Tibial nerve (tissue), 4 donors: Measurements from ENCODE around the gene CRHR1. TPM values are rescaled to one million over a fixed set of nuclear protein-coding genes. Genes with fewer than 3 reads are reported as not detected.

Experiments used
- DNase-seq, 2 donors: peaks; one replicate each; pipeline ENCODE4 v3.0.0-alpha.2; 2019; ENCODE audit warnings: low spot score in 2 of 2
- H3K27ac ChIP-seq, 4 donors: fragments of 200-600 bp; sonication (generic) in 3 of 4; one replicate each; pipeline ENCODE4 v1.5.1; 2017 to 2019; ENCODE audit warnings: mild to moderate bottlenecking in 1 of 4
- H3K27me3 ChIP-seq, 2 donors: fragments of 200-600 bp; sonication (generic) in 1 of 2; one replicate each; pipeline versions ENCODE4 v1.5.1 to v1.6.0; 2017 to 2019
- H3K36me3 ChIP-seq, 3 donors: fragments of 200-600 bp; sonication (generic); one replicate each; pipeline ENCODE4 v1.5.1; 2018 to 2019
- H3K4me1 ChIP-seq, 4 donors: fragments of 200-600 bp; sonication (generic) in 3 of 4; one replicate each; pipeline ENCODE4 v1.5.1; 2017 to 2019
- H3K4me3 ChIP-seq, 4 donors: fragments of 200-600 bp; sonication (generic) in 3 of 4; one replicate each; pipeline ENCODE4 v1.5.1; 2017 to 2019; ENCODE audit warnings: mild to moderate bottlenecking in 1 of 4, moderate library complexity in 1 of 4
- H3K9me3 ChIP-seq, 4 donors: fragments of 200-600 bp; sonication (generic) in 3 of 4; one replicate each; pipeline ENCODE4 v1.5.1; 2017 to 2019
- EP300 ChIP-seq, 2 donors: sonication (generic); formaldehyde crosslinking; IDR thresholded peaks; one replicate each; pipeline ENCODE4 v1.6.1; 2017; ENCODE audit warnings: antibody characterized with exemption in 2 of 2, mild to moderate bottlenecking in 1 of 2
- POLR2A ChIP-seq, 2 donors: fragments of 450-650 bp; IDR thresholded peaks; one replicate each; pipeline ENCODE4 v1.6.1; 2017; ENCODE audit warnings: antibody characterized with exemption in 2 of 2, mild to moderate bottlenecking in 2 of 2, moderate library complexity in 2 of 2
- WGBS, 2 donors: methylation state at CpG; one replicate each; pipeline ENCODE4 v1.1.5; 2018; 5-methylcytosine and 5-hydroxymethylcytosine counted together
- total RNA-seq, 4 donors: library from RNA; depleted of rRNA; stranded (reverse); fragments of >200 nt; gene quantifications; one replicate each; pipeline ENCODE4 v1.1.0, GENCODE V29; 2016
- TF ChIP-seq, protein P1 (sequence below), 5 experiments: fragments of 200-600 bp in 3 of 5; fragments of 450-650 bp in 2 of 5; sonication (generic) in 3 of 5; IDR thresholded peaks; one replicate each; pipeline ENCODE4 v1.5.1; 2016 to 2019; ENCODE audit warnings: antibody characterized with exemption in 5 of 5, mild to moderate bottlenecking in 3 of 5, moderate library complexity in 2 of 5

The CRHR1 gene
- total RNA-seq, 4 donors from 2014 or later = not detected

GRCh38 chr17:45775148-45775547, 9.0 kb upstream of the CRHR1 start:
- no peak for DNase-seq
- no peaks in the 10 kb centered on the region for H3K4me1 ChIP-seq
- 58 to 68% methylated on average over 5 of the region's 5 CpGs for whole genome bisulfite sequencing, 2 donors
- TF ChIP-seq EP300 (IDR thresholded peaks at IDR 0.05) (no peak), POLR2A (IDR thresholded peaks at IDR 0.05) (no peak)
- TF ChIP-seq, protein P1, sequence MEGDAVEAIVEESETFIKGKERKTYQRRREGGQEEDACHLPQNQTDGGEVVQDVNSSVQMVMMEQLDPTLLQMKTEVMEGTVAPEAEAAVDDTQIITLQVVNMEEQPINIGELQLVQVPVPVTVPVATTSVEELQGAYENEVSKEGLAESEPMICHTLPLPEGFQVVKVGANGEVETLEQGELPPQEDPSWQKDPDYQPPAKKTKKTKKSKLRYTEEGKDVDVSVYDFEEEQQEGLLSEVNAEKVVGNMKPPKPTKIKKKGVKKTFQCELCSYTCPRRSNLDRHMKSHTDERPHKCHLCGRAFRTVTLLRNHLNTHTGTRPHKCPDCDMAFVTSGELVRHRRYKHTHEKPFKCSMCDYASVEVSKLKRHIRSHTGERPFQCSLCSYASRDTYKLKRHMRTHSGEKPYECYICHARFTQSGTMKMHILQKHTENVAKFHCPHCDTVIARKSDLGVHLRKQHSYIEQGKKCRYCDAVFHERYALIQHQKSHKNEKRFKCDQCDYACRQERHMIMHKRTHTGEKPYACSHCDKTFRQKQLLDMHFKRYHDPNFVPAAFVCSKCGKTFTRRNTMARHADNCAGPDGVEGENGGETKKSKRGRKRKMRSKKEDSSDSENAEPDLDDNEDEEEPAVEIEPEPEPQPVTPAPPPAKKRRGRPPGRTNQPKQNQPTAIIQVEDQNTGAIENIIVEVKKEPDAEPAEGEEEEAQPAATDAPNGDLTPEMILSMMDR (IDR thresholded peaks at IDR 0.05) = no peak
- H3K4me3 ChIP-seq = no peak overlapping the region
- H3K27ac ChIP-seq = no peak overlapping the region
- H3K36me3 ChIP-seq = no peaks in the 10 kb centered on the region
- peaks cover 0 to 62% of the 10 kb centered on the region in 2 donors for H3K27me3 ChIP-seq
- peaks cover 0 to 9% (median 0%) of the 10 kb centered on the region in 4 donors for H3K9me3 ChIP-seq

GRCh38 chr17:45775576-45776011, 8.5 kb upstream of the CRHR1 start:
- H3K27ac ChIP-seq = no peak overlapping the region
- H3K27me3 ChIP-seq = peaks cover 0 to 62% of the 10 kb centered on the region in 2 donors
- no peak overlapping the region for H3K4me3 ChIP-seq
- WGBS, 2 donors = 46 to 54% methylated on average over 4 of the region's 4 CpGs
- H3K9me3 ChIP-seq = peaks cover 0 to 9% (median 0%) of the 10 kb centered on the region in 4 donors
- no peaks in the 10 kb centered on the region for H3K4me1 ChIP-seq
- DNase-seq = no peak
- no peak for TF ChIP-seq POLR2A (IDR thresholded peaks at IDR 0.05)
- TF ChIP-seq, protein P1 (IDR thresholded peaks at IDR 0.05) = no peak
- no peak for TF ChIP-seq EP300 (IDR thresholded peaks at IDR 0.05)
- no peaks in the 10 kb centered on the region for H3K36me3 ChIP-seq

DNA sequence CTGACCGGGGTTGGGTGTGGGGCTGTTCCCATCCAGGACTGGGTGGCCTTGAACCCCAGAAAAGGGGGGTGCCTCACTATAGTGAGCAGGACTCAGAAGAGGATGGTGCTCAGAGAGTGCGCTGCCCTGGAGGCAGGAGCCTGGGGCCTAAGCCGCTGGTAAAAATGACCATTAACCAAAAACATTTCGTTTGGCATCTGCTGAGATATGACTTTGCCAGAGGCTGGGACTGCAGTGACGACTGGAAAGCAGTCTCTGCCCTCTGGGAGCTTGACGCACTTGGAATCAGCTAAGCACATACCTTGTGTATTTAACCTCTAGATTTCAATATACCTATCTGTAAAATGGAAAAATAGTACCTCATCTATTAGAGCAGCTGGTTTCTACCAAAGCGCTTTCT, 7.2 kb upstream of the CRHR1 start:
- Histone ChIP-seq H3K4me3 (no peak overlapping the region), H3K27me3 (peaks cover 0 to 57% of the 10 kb centered on the region in 2 donors), H3K4me1 (no peaks in the 10 kb centered on the region), H3K9me3 (peaks cover 0 to 9% (median 0%) of the 10 kb centered on the region in 4 donors), H3K27ac (no peak overlapping the region), H3K36me3 (no peaks in the 10 kb centered on the region)
- DNase-seq = no peak
- 62 to 67% methylated on average over 7 of the region's 7 CpGs for WGBS, 2 donors
- TF ChIP-seq EP300 (IDR thresholded peaks at IDR 0.05) = no peak
- TF ChIP-seq POLR2A (IDR thresholded peaks at IDR 0.05) = no peak
- TF ChIP-seq, protein P1 (IDR thresholded peaks at IDR 0.05) = no peak

- DNase-seq = no peak
These were observed 6.7 kb upstream of the CRHR1 start for GRCh38 chr17:45777388-45777787.

DNA sequence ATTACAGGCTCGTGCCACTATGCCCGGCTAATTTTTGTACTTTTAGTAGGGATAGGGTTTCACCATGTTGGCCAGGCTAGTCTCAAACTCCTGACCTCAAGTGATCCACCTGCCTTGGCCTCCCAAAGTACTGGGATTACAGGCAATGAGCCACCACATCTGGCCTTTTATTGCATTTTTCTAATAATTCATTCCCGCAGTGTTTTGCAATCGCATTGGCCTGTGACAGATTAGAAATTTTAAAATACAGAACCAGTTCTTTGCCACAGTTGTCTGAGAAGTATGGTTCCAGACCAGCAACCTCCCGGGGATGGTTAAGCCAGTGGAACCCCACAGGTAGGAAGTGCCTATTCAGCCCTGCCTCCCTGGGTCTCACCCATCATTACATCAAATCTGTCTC, 3.2 kb upstream of the CRHR1 start:
- TF ChIP-seq POLR2A (IDR thresholded peaks at IDR 0.05) = no peak
- TF ChIP-seq, protein P1 (IDR thresholded peaks at IDR 0.05) = no peak
- TF ChIP-seq EP300 (IDR thresholded peaks at IDR 0.05) = no peak
- Histone ChIP-seq H3K27me3 (peaks cover 0 to 76% of the 10 kb centered on the region in 2 donors), H3K27ac (no peak overlapping the region), H3K9me3 (no peaks in the 10 kb centered on the region), H3K4me3 (no peak overlapping the region), H3K4me1 (peaks cover 0 to 29% (median 21%) of the 10 kb centered on the region in 4 donors), H3K36me3 (no peaks in the 10 kb centered on the region)
- no peak for DNase-seq
- WGBS, 2 donors = 68 to 79% methylated on average over 5 of the region's 5 CpGs

More at GRCh38 chr17:45777388-45777787, 6.7 kb upstream of the CRHR1 start:
- Histone ChIP-seq H3K9me3 (peaks cover 0 to 9% (median 0%) of the 10 kb centered on the region in 4 donors), H3K27ac (no peak overlapping the region), H3K4me1 (no peaks in the 10 kb centered on the region), H3K36me3 (no peaks in the 10 kb centered on the region), H3K4me3 (no peak overlapping the region), H3K27me3 (peaks cover 0 to 57% of the 10 kb centered on the region in 2 donors)
- TF ChIP-seq, protein P1 (IDR thresholded peaks at IDR 0.05) = no peak
- no peak for TF ChIP-seq POLR2A (IDR thresholded peaks at IDR 0.05)
- TF ChIP-seq EP300 (IDR thresholded peaks at IDR 0.05) = no peak
- 40 to 57% methylated on average over 3 of the region's 3 CpGs for WGBS, 2 donors
